AG04449 (cell line): ENCODE results near the gene AQP12B.

Experiments used
- CTCF ChIA-PET: fragments of 350-600 bp; formaldehyde crosslinking; extraction: SDS; loops from one replicate; lab custom pipeline; 2021; ENCODE audit warnings: antibody characterized with exemption; lab: Yijun Ruan, JAX
- POLR2A ChIA-PET: fragments of 400-600, 350-600 bp; formaldehyde crosslinking; extraction: SDS; loops from one replicate; lab custom pipeline; 2020; ENCODE audit warnings: antibody characterized with exemption, inconsistent platforms; lab: Yijun Ruan, JAX
- DNase-seq: peaks from one replicate; pipeline ENCODE4 v3.0.0-alpha.2; 2010; ENCODE audit warnings: low read depth, low spot score
- H3K4me3 ChIP-seq: 2 replicates; pipeline ENCODE4 v1.5.1; 2011; ENCODE audit warnings: low read depth, mild to moderate bottlenecking, control low read depth, low read length
- TF ChIP-seq, protein P1 (sequence below): IDR thresholded peaks from one replicate; pipeline ENCODE4 v1.5.1; 2011; ENCODE audit warnings: mild to moderate bottlenecking, moderate library complexity, low read length, control low read depth, inconsistent platforms; ENCODE audit not compliant: insufficient read depth; ENCODE audit errors: missing control alignments

The AQP12B gene

DNA sequence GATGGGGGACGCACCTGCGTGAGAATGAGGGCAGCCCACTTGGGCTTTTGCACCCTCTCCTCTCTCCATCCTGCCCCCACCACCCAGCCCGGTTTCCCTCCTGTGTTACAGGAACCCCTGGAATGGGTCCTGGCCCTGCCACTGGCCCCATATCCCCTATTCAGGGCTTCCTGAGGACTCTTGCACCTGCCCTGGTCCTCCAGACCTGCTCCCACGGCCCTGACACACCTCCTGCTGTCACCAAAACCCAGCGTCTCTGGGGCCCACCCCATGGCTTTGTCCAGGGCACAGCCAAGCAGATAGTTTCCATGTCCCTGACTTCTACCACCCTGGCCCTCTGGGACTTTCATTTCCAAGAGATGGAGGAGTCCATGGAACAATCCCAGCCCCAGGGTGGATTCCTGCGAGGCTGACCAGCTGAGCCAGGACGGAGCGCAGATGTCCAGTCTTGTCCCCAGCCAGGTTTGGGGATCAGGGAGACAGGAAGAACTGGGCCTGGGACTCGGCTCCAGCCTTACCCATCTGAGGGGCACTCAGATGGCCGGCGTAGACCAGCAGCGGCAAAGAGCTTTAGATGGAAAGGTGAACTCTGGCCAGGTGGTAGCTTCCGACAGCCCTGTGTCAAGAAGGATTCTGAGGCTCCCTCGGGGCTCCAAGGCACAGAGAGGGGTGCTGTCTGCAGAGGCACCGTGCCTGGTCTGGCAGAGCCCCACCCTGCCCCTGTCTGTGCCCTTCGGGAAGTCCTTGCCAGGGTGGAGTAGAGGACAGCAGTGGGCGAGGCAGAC is 45.4 kb downstream of the AQP12B start:
- ChIA-PET CTCF (no interaction called here), POLR2A (no interaction called here)
- H3K4me3 ChIP-seq: no peak overlapping the region
- DNase-seq: no peak
- TF ChIP-seq, protein P1, sequence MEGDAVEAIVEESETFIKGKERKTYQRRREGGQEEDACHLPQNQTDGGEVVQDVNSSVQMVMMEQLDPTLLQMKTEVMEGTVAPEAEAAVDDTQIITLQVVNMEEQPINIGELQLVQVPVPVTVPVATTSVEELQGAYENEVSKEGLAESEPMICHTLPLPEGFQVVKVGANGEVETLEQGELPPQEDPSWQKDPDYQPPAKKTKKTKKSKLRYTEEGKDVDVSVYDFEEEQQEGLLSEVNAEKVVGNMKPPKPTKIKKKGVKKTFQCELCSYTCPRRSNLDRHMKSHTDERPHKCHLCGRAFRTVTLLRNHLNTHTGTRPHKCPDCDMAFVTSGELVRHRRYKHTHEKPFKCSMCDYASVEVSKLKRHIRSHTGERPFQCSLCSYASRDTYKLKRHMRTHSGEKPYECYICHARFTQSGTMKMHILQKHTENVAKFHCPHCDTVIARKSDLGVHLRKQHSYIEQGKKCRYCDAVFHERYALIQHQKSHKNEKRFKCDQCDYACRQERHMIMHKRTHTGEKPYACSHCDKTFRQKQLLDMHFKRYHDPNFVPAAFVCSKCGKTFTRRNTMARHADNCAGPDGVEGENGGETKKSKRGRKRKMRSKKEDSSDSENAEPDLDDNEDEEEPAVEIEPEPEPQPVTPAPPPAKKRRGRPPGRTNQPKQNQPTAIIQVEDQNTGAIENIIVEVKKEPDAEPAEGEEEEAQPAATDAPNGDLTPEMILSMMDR: no peak

DNA sequence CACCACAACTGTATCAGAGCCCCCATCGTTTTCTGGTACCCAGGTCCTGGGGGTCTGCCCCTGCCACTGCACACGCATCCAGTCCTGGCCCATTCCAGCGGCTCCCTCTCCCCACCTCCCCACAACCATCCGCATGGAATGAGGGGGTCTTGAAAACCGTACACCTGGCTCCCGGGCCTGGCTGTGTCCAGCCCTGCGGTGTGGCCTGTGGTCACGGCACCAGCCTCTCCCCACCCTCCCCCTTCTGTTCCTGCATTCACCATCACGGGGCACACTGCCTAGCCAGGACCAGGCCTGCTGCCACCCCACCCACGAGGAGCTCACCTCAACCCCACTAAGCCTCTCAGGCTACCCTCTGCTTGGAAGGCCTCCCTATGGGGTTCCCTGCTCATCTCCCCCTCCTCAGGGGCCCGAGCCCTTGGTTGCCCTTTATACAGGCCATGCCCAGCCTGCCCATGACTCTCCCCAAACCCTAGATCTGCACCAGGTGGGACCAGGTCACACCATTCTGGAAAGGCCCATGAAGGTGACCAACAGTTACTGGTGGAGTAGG is 46.0 kb downstream of the AQP12B start:
- TF ChIP-seq, protein P1: no peak
- no peak overlapping the region for H3K4me3 ChIP-seq
- DNase-seq: no peak
- CTCF ChIA-PET: no interaction called here
- POLR2A ChIA-PET: no interaction called here

DNA sequence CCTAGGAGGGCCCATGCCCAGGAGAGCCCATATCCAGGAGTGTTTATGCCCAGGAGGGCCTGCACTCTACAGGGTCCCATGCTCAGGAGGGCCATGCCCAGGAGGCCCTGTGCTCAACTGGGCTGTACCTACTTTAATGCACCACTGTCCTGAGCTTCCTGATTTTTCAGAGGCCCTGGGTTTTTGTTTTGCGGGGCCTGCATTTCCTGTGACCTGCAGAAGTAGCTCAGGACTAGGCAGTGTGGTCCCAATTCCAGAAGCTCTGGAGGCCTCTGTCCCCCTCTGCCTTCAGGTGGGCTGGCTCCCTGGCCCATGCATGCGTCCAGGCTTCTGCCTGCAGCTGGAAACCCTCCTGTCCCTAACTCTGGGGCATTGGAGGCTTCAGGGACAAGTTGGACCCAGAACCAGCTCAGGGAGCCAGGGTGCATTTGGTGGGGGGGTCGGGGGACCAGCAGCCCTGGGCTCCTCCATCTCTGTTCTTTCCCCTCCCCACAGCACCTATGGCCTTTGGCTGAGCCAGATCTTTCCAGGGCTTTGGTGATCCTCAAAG is 46.6 kb downstream of the AQP12B start:
- TF ChIP-seq, protein P1: no peak
- no peak overlapping the region for H3K4me3 ChIP-seq
- no peak for DNase-seq
- CTCF ChIA-PET: no interaction called here
- POLR2A ChIA-PET: no interaction called here

DNA sequence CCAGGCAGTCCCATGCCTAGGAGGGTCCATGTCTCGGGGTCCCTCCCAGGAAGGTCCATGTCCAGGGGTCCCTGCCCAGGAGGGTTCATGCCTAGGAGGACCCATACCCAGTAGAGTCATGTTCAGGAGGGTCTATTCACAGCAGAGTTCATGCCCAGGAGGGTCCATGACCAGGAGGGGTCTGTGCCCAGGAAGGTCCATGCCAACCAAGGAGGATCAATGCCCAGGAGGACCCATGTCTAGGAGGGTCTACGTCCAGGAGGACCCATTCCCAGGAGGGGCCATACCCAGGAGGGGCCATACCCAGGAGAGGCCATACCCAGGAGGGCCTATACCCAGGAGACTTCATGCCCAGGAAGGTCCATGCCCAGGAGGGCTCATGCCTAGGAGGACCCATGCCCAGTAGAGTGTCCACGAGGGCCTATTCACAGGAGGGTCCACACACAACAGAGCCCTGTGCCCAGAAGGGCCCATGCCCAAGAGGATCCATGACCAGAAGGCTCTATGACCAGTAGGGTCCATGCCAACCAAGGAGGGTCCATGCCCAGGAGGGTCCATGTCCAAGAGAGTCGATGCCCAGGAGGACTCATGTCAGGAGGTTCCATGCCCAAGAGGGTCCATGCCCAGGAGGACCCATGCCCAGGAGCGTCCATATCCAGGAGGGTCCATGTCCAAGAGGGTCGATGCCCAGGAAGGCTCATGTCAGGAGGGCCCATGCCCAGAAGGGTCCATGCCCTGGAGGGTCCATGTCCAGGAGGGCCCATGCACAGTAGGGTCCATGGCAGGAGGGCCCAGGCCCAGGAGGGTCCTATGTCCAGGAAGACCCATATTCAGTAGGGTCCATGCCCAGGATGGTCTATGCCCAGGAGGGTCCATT is 47.3 kb downstream of the AQP12B start:
- ChIA-PET CTCF (no interaction called here), POLR2A (no interaction called here)
- no peak for DNase-seq
- no peak overlapping the region for H3K4me3 ChIP-seq
- TF ChIP-seq, protein P1: no peak

DNA sequence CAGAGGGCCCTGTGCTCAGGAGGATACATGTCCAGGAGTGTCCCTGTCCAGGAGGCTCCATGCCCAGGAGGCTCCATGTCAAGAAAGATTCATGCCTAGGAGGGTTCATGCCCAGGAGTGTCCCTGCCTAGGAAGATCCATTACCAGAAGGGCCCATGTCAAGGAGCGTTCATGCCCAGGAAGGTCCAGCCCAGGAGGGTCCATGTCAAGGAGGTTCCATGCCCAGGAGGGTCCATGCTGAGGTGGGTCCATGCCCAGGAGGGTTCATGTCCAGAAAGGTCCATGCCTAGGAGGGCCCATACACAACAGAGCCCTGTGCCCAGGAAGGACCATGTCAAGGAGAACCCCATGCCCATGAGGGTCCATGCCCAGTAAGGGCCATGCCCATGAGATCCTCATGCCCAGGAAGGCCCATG is 50.4 kb downstream of the AQP12B start:
- no peak overlapping the region for H3K4me3 ChIP-seq
- CTCF ChIA-PET: no interaction called here
- POLR2A ChIA-PET: no interaction called here
- TF ChIP-seq, protein P1: no peak
- no peak for DNase-seq
